ENCODE data around the gene CHSY1. TPM values are rescaled to one million over a fixed set of nuclear protein-coding genes. Genes with fewer than 3 reads are reported as not detected.
A peak's percentile ranks its signal among the peaks of the same experiment; 100 is the strongest.

Gene CHSY1
- total and polyA plus RNA-seq, 10 of the 15 experiments (the other 5 are each of a cell fraction or from before 2014, with no cell fraction given) = 1.4 to 31.2 (median 10.5) TPM

- Histone ChIP-seq H3K4me1 (ENCODE audit: control insufficient read depth, insufficient read depth, low read length) (peaks cover 3% of the 10 kb centered on the region), H4K20me1 (ENCODE audit: control insufficient read depth, insufficient read depth) (no peaks in the 10 kb centered on the region), H3K36me3 (ENCODE audit: control insufficient read depth in 2 of 2, insufficient read depth in 2 of 2, low read length in 1 of 2) (no peaks in the 10 kb centered on the region), H3K27ac (ENCODE audit: control insufficient read depth, insufficient read depth) (no peak overlapping the region; the same call in 1 of the 2 replicates), H3K4me2 (ENCODE audit: control insufficient read depth, insufficient read depth) (peak overlapping the region; percentile 86), H3K9me3 (replicated peaks; ENCODE audit: control insufficient read depth, insufficient read depth, low read length) (no peaks in the 10 kb centered on the region), H3K4me3 (peak overlapping the region; percentile 91), H2AFZ (ENCODE audit: control insufficient read depth, low read depth, low read length) (no peak overlapping the region), H3K79me2 (ENCODE audit: control insufficient read depth, insufficient read depth, low read length) (peaks cover 55% of the 10 kb centered on the region), H3K9ac (ENCODE audit: control insufficient read depth, insufficient read depth, low read length) (peak overlapping the region; percentile 57), H3K27me3 (replicated peaks in 1 of 2; ENCODE audit: control insufficient read depth in 2 of 2, insufficient read depth in 2 of 2, low read length in 1 of 2) (no peaks in the 10 kb centered on the region)
- DNase-seq (ENCODE audit: low read depth, low spot score) (no peak), FAIRE-seq (no peak), ATAC-seq (no peak)
- CTCF ChIA-PET = interaction anchor here (0.9 to 2.1 kb wide), 7 partner anchors 11 to 161 kb away, joined by 3 to 8 read pairs (median 4); no protein-coding TSS in a partner anchor
- RAD21 ChIA-PET (ENCODE audit: unreplicated experiment) = interaction anchor here (0.9 to 2.4 kb wide), 7 partner anchors 10 to 165 kb away, joined by 3 to 17 read pairs (median 3); no protein-coding TSS in a partner anchor
- TF ChIP-seq SKIL (IDR thresholded peaks at IDR 0.05; ENCODE audit: low read depth, poor library complexity, severe bottlenecking) = no peak
- no peak for TF ChIP-seq HDAC2 (IDR thresholded peaks at IDR 0.05)
- TF ChIP-seq RELA (IDR thresholded peaks at IDR 0.05; ENCODE audit: borderline replicate concordance, partially characterized antibody) = no peak
- TF ChIP-seq BCL3 (IDR thresholded peaks at IDR 0.05; ENCODE audit: borderline replicate concordance, insufficient read depth, low read depth, low read length, poor library complexity, severe bottlenecking) = no peak
- TF ChIP-seq SREBF1 (IDR thresholded peaks at IDR 0.05; ENCODE audit: low read length) = no peak
- TF ChIP-seq RELB (IDR thresholded peaks at IDR 0.05; ENCODE audit: low read depth) = no peak
- no peak for TF ChIP-seq USF1 (IDR thresholded peaks at IDR 0.05; ENCODE audit: borderline replicate concordance, extremely low read length, insufficient read depth, low read depth, low read length)
- TF ChIP-seq BCL11A (IDR thresholded peaks at IDR 0.05; ENCODE audit: low read depth, low read length) = no peak
- no TSS peak for BruUV-seq (replicated peaks)
- intact Hi-C loops (cut with micrococcal nuclease; ENCODE audit: unreplicated experiment) (loop anchor here (2.0 kb wide), 2 partner anchors 62 to 124 kb away; no protein-coding TSS in a partner anchor), in situ Hi-C loops (cut with MboI) (no loop called here)
- SMC1A ChIA-PET (ENCODE audit: uncharacterized antibody, unreplicated experiment) = interaction anchor here (0.6 to 3.2 kb wide), 5 partner anchors 10 to 162 kb away, joined by 3 to 23 read pairs (median 5); no protein-coding TSS in a partner anchor
- WGBS (ENCODE audit: insufficient coverage, insufficient replicate concordance, low lambda C conversion rate, missing lambda C conversion rate) = 25% methylated on average over 6 of the region's 6 CpGs
- POLR2A ChIA-PET = interaction anchor here (1.0 to 1.1 kb wide), 2 partner anchors 10 to 17 kb away, joined by 3 read pairs; no protein-coding TSS in a partner anchor
These were observed 1.5 kb downstream of the CHSY1 start for GRCh38 chr15:101250341-101250831.

All from GM12878 (cell line).